Activated naive CD8-positive, alpha-beta T cell treated with anti-CD3 and anti-CD28 coated beads for 36 hours (primary cell): Measurements from ENCODE around the gene RASA1. TPM values are rescaled to one million over a fixed set of nuclear protein-coding genes. Genes with fewer than 3 reads are reported as not detected.
A peak's percentile ranks its signal among the peaks of the same experiment; 100 is the strongest.

Experiments used
- DNase-seq: peaks from one replicate; pipeline ENCODE4 v3.0.0; 2021
- H3K27ac Mint-ChIP-seq: one replicate; pipeline ENCODE4 v1.8.0; 2022; ENCODE audit warnings: mild to moderate bottlenecking, moderate library complexity, mixed read lengths
- H3K27me3 Mint-ChIP-seq: one replicate; pipeline ENCODE4 v1.8.0; 2022; ENCODE audit warnings: mild to moderate bottlenecking, mixed read lengths
- H3K36me3 Mint-ChIP-seq: one replicate; pipeline ENCODE4 v1.8.0; 2021; ENCODE audit warnings: mild to moderate bottlenecking, mixed read lengths
- H3K4me1 Mint-ChIP-seq: one replicate; pipeline ENCODE4 v1.8.0; 2021; ENCODE audit warnings: mixed read lengths
- H3K4me3 Mint-ChIP-seq: one replicate; pipeline ENCODE4 v1.8.0; 2022; ENCODE audit warnings: mild to moderate bottlenecking, moderate library complexity, mixed read lengths
- H3K9me3 Mint-ChIP-seq: one replicate; pipeline ENCODE4 v1.8.0; 2022; ENCODE audit warnings: mixed read lengths
- total RNA-seq, 2 experiments: library from RNA; stranded (reverse); gene quantifications; one replicate each; pipeline ENCODE4 v1.2.3, GENCODE V29; 2021

The RASA1 gene
- total RNA-seq, 2 experiments from 2014 or later: 19.2 to 21.7 TPM

DNA sequence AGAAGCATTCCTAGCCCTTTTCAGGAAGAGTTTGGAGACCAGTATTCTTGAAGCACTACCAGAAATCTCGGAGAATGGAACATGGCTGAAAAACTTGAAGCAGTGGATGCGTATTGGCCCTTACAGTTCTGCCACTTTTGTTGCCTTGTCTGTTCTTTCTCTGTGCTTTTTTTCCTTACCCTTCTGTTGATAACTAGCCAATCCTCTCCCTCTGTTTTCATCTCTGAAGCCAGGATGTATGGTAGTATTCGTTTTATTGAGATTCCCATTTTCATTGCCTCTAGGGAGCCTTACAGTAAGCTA lies 145.6 kb downstream of the RASA1 start:
- peaks cover 26% of the 10 kb centered on the region for H3K4me1 Mint-ChIP-seq
- peak overlapping the region; percentile 100 for H3K4me3 Mint-ChIP-seq
- H3K36me3 Mint-ChIP-seq: peaks cover 20% of the 10 kb centered on the region
- H3K27ac Mint-ChIP-seq: peak overlapping the region; percentile 94
- no peaks in the 10 kb centered on the region for H3K27me3 Mint-ChIP-seq
- H3K9me3 Mint-ChIP-seq: no peaks in the 10 kb centered on the region
- no peak for DNase-seq

DNA sequence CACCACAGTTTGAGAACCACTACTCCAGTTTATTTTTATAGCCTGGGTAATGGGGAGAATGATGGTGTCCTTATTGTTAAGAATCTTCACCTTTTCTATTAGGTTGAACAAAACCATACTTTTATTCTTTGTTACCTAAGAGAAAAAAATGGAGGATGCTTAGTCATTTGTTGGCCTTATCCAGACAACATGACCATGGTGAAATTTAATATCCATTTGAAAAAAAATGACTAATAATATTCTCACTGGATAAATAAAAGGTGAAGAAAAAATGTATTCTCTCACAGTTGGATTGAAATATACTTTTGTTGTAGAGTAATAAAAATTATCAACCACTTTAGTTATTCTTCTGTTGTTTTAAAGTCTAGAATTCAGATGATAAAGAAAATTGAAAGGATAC lies 150.8 kb downstream of the RASA1 start:
- no peaks in the 10 kb centered on the region for H3K27me3 Mint-ChIP-seq
- H3K27ac Mint-ChIP-seq: no peak overlapping the region
- H3K9me3 Mint-ChIP-seq: no peaks in the 10 kb centered on the region
- H3K36me3 Mint-ChIP-seq: no peaks in the 10 kb centered on the region
- DNase-seq: no peak
- H3K4me1 Mint-ChIP-seq: no peaks in the 10 kb centered on the region
- no peak overlapping the region for H3K4me3 Mint-ChIP-seq

GRCh38 chr5:87421307-87421706 lies 153.6 kb downstream of the RASA1 start:
- Mint-ChIP-seq H3K9me3 (no peaks in the 10 kb centered on the region), H3K27ac (no peak overlapping the region), H3K27me3 (no peaks in the 10 kb centered on the region), H3K4me3 (no peak overlapping the region), H3K36me3 (no peaks in the 10 kb centered on the region), H3K4me1 (no peaks in the 10 kb centered on the region)
- DNase-seq: no peak

DNA sequence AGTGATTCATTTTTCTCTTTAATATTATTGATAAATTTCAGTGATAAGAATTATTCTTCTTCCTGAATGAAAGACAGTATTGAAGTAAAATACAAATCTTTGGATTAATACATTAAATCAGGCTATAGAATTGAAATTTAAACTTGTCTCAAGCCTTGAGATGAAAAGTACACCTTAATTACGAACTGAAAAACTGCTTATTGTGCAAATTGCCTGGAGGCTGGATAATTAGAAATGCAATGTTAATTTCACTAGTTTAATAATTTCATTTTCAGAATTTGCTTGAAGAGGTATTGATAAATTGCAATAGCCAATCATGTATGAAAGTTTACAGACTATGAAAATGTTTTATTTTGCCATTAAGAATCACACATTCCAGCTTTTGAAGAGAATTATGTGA lies 156.1 kb downstream of the RASA1 start:
- H3K36me3 Mint-ChIP-seq: no peaks in the 10 kb centered on the region
- H3K4me1 Mint-ChIP-seq: no peaks in the 10 kb centered on the region
- no peak for DNase-seq
- peaks cover 7% of the 10 kb centered on the region for H3K27me3 Mint-ChIP-seq
- H3K4me3 Mint-ChIP-seq: no peak overlapping the region
- H3K9me3 Mint-ChIP-seq: no peaks in the 10 kb centered on the region
- H3K27ac Mint-ChIP-seq: no peak overlapping the region

DNA sequence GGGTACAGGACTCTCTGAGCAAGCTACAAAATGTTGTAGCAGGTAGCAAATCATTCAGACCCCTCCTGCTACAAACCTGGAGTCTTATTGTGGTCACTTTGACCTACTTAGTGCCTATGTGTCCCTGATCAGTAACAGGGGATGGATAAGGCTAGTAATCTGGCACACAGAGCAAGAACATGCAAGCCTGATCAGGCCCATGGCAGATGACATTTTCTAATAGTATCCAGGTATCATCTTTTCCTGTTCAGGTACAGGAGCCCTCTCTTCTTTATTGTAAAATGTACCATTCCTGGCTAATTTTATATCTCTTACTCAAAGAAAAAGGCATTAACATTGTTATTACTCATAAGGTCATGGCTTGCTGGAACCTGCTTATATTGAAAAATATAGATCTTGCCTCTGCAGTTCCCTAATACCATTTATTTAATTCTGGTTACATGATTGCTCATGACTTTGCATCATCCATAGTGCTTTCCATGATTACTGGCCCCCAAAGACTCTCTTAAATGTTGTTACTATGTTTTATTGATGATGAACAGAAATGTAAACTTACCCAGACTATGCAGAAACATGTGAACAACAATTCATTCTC lies 163.3 kb downstream of the RASA1 start:
- Mint-ChIP-seq H3K27ac (no peak overlapping the region), H3K36me3 (no peaks in the 10 kb centered on the region)

GRCh38 chr5:87432460-87432859 lies 164.8 kb downstream of the RASA1 start:
- DNase-seq: no peak
- H3K4me3 Mint-ChIP-seq: no peak overlapping the region
- no peaks in the 10 kb centered on the region for H3K36me3 Mint-ChIP-seq
- no peak overlapping the region for H3K27ac Mint-ChIP-seq
- peaks cover 6% of the 10 kb centered on the region for H3K27me3 Mint-ChIP-seq
- no peaks in the 10 kb centered on the region for H3K4me1 Mint-ChIP-seq
- H3K9me3 Mint-ChIP-seq: no peaks in the 10 kb centered on the region

More for the DNA sequence above, 163.3 kb downstream of the RASA1 start:
- DNase-seq: no peak
- Mint-ChIP-seq H3K4me1 (no peaks in the 10 kb centered on the region), H3K9me3 (no peaks in the 10 kb centered on the region), H3K4me3 (no peak overlapping the region), H3K27me3 (peaks cover 10% of the 10 kb centered on the region)

DNA sequence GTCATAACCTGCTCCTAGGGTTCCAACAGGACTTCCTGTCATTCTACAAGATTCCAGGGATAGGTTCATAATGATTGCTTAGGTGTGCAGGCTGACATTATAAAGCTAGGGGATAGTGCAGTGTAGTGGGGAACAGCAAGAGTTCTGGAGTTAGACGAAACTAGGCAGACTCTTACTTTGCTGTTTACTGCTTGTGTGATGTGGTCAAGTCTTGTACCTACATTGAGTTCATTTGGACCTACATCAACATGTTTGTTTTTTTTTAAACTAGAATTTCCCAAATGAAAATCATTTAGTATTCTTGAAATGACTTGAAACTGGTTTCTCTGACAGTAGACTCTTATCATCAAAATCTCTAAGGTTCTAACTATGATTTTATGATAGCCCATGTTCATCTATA lies 166.3 kb downstream of the RASA1 start:
- H3K27ac Mint-ChIP-seq: no peak overlapping the region
- H3K27me3 Mint-ChIP-seq: peaks cover 3% of the 10 kb centered on the region
- no peaks in the 10 kb centered on the region for H3K9me3 Mint-ChIP-seq
- H3K4me1 Mint-ChIP-seq: no peaks in the 10 kb centered on the region
- no peak for DNase-seq
- H3K4me3 Mint-ChIP-seq: no peak overlapping the region
- H3K36me3 Mint-ChIP-seq: no peaks in the 10 kb centered on the region

DNA sequence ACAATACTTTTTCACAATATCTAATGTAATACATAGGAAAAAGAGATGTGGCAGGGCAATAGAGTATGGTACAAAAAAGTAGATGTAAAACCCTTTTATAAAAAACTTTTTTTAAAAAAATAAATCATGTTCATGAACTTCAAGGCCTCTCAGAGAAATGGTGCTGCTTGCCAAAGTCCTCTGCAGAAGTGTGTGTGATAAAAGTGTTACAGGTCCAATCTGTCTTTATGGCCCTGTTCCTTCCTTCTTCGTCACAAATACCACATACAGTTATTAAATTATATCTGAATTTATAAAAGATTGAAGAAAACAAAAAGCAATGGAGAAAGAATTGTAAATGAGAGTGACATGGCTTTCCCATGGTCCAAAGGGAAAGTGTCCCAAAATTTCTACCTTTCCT lies 166.8 kb downstream of the RASA1 start:
- no peak for DNase-seq
- Mint-ChIP-seq H3K4me1 (no peaks in the 10 kb centered on the region), H3K9me3 (no peaks in the 10 kb centered on the region), H3K36me3 (no peaks in the 10 kb centered on the region), H3K27me3 (peaks cover 2% of the 10 kb centered on the region), H3K27ac (no peak overlapping the region), H3K4me3 (no peak overlapping the region)

DNA sequence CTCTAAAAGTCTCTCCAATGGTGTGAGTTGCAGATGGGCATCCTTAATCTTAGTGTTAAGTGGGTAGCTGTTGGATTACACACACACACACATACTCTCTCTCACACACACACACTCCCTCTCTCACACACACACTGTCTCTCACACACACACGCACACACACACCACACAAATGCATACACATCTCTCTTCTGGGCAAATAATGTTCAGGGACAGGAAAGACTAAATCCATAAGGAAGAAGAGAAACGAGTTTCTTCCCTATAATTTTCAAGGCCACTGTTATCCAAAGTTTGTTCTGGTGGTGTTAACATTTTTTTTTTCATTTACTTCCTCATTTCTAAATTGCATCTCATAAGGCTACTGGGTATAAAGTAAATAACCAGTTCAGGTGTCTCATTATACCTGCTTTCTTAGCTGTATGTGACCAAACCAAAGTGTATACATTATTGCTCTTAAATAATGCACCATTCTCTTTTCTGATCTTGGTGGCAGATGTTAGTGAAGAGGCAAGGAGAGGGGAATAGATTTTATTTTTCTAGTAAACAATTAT lies 167.5 kb downstream of the RASA1 start:
- H3K4me1 Mint-ChIP-seq: no peaks in the 10 kb centered on the region
- no peak for DNase-seq
- H3K27me3 Mint-ChIP-seq: peaks cover 4% of the 10 kb centered on the region
- H3K9me3 Mint-ChIP-seq: no peaks in the 10 kb centered on the region
- no peak overlapping the region for H3K27ac Mint-ChIP-seq
- no peak overlapping the region for H3K4me3 Mint-ChIP-seq
- no peaks in the 10 kb centered on the region for H3K36me3 Mint-ChIP-seq

DNA sequence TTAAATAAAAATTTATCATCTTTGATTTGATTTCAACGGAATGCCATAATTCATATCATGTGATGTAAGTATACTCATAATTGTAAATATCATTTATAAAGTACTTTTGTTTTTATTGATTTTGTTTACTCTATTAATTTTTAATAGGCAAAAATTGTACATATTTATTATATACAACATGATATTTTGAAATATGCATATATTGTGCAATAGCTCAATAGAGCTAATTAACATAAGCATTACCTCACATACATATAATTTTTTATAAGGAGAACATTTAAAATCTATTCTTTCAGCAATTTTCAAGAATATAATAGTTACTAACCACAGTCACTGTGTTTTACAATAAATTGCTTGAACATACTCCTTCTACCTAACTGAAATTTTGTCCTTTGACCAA lies 170.0 kb downstream of the RASA1 start:
- no peak overlapping the region for H3K4me3 Mint-ChIP-seq
- H3K4me1 Mint-ChIP-seq: no peaks in the 10 kb centered on the region
- H3K9me3 Mint-ChIP-seq: no peaks in the 10 kb centered on the region
- no peaks in the 10 kb centered on the region for H3K36me3 Mint-ChIP-seq
- peaks cover 7% of the 10 kb centered on the region for H3K27me3 Mint-ChIP-seq
- DNase-seq: no peak
- H3K27ac Mint-ChIP-seq: no peak overlapping the region

GRCh38 chr5:87438231-87438630 lies 170.5 kb downstream of the RASA1 start:
- Mint-ChIP-seq H3K4me1 (no peaks in the 10 kb centered on the region), H3K9me3 (no peaks in the 10 kb centered on the region), H3K36me3 (no peaks in the 10 kb centered on the region), H3K27me3 (peaks cover 7% of the 10 kb centered on the region), H3K27ac (no peak overlapping the region), H3K4me3 (no peak overlapping the region)
- no peak for DNase-seq

Other genes starting within 250 kb of the RASA1 start
- gene CCNH, start 145.0 kb downstream of the RASA1 start, total RNA-seq: 10 to 100 TPM; 61.4 to 68.0 TPM